GM12892 (cell line): Measurements from ENCODE around the gene FRMD3.

Experiments used
- POLR2A ChIP-seq: IDR thresholded peaks from 2 replicates; pipeline ENCODE4 v1.6.1; 2011; ENCODE audit warnings: low read depth, low read length, control low read depth
- POLR2AphosphoS5 ChIP-seq: IDR thresholded peaks from 2 replicates; pipeline ENCODE4 v1.6.1; 2011; ENCODE audit warnings: low read depth, low read length, control low read depth
- TAF1 ChIP-seq: IDR thresholded peaks from 2 replicates; pipeline ENCODE4 v1.6.1; 2011; ENCODE audit warnings: low read depth, mild to moderate bottlenecking, control low read depth, low read length, borderline replicate concordance

DNA sequence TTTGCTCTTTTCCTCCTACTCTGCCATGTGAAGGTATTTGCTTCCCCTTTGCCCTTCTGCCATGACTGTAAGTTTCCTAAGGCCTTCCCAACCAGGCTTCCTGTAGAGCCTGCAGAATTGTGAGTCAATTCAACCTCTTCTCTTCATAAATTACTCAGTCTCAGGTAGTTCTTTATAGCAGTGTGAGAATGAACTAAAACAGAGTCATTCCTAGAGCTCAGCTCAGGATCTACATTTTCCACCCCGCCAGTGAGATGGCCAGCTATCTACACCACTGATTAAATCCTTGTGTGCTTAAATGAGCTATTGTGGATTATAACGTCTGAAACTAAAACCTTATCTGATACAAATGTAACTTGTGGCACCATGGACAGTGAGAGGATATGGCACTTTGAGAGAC is 55.0 kb downstream of the FRMD3 start:
- TF ChIP-seq POLR2AphosphoS5 (no peak), POLR2A (no peak), TAF1 (no peak)
